B cell (primary cell): ENCODE measurements around the gene RECQL. TPM values are rescaled to one million over a fixed set of nuclear protein-coding genes. Genes with fewer than 3 reads are reported as not detected.

Source experiments
- ATAC-seq: fragments of 200-7000 bp; cut with Tn5 transposase; one replicate; pipeline ENCODE4 v1.10.0; 2021; ENCODE audit warnings: low read depth, mild to moderate bottlenecking, moderate number of reproducible peaks, moderate library complexity
- CTCF ChIA-PET: fragments of 350-600 bp; sonication (Branson Sonifier 250); formaldehyde crosslinking; loops from one replicate; lab custom pipeline; 2021; ENCODE audit warnings: antibody characterized with exemption, inconsistent platforms; lab: Charles Lee
- POLR2A ChIA-PET: fragments of 350-600 bp; sonication (Branson Sonifier 250); formaldehyde crosslinking; loops from one replicate; lab custom pipeline; 2021; ENCODE audit warnings: antibody characterized with exemption; lab: Charles Lee
- DNase-seq: peaks from one replicate; pipeline ENCODE4 v3.0.0; 2013
- H2AFZ ChIP-seq: 2 replicates; pipeline ENCODE4 v1.6.1; 2012; ENCODE audit warnings: mild to moderate bottlenecking, low read depth, low read length; ENCODE audit not compliant: insufficient read depth, poor library complexity, severe bottlenecking
- H3K27ac ChIP-seq, 2 donors: 1 replicate in 1 of 2; 2 replicates in 1 of 2; pipeline ENCODE4 v1.5.1; 2012 to 2013; ENCODE audit warnings: low read length in 2 of 2, mild to moderate bottlenecking in 2 of 2, moderate library complexity in 1 of 2
- H3K27me3 ChIP-seq, 4 experiments: fragments of 200-600 bp in 1 of 4; sonication (generic) in 1 of 4; replicated peaks in 1 of 4; 1 replicate in 2 of 4; 2 replicates in 2 of 4; pipeline versions ENCODE4 v1.6.1 to v1.7.0; 2013 to 2016; ENCODE audit warnings: low read length in 3 of 4, mild to moderate bottlenecking in 2 of 4, mixed read lengths in 1 of 4, moderate library complexity in 1 of 4; ENCODE audit not compliant: insufficient read depth in 4 of 4, control insufficient read depth in 3 of 4; ENCODE audit errors: control extremely low read depth in 1 of 4
- H3K36me3 ChIP-seq, 2 experiments: replicated peaks in 1 of 2; 1 replicate in 1 of 2; 2 replicates in 1 of 2; pipeline versions ENCODE4 v1.6.1 to v1.7.1; 2013; ENCODE audit warnings: low read length in 1 of 2; ENCODE audit not compliant: insufficient read depth in 2 of 2, control insufficient read depth in 1 of 2; ENCODE audit errors: control extremely low read depth in 1 of 2, extremely low read depth in 1 of 2
- H3K4me1 ChIP-seq, 2 donors: fragments of 200-600 bp in 1 of 2; sonication (generic) in 1 of 2; 1 replicate in 1 of 2; 2 replicates in 1 of 2; pipeline versions ENCODE4 v1.5.1 to v1.6.1; 2013 to 2017; ENCODE audit warnings: low read length in 2 of 2; ENCODE audit not compliant: control insufficient read depth in 2 of 2, insufficient read depth in 2 of 2
- H3K4me2 ChIP-seq: replicated peaks from 2 replicates; pipeline ENCODE3; 2012; ENCODE audit warnings: mild to moderate bottlenecking, low read depth, low read length; ENCODE audit not compliant: poor library complexity, severe bottlenecking
- H3K4me3 ChIP-seq, 5 experiments: fragments of 200-600 bp in 1 of 5; sonication (generic) in 1 of 5; 1 replicate in 3 of 5; 2 replicates in 2 of 5; pipeline versions ENCODE4 v1.5.1 to v1.7.0; 2011 to 2016; ENCODE audit warnings: low read length in 4 of 5, mild to moderate bottlenecking in 4 of 5, low read depth in 2 of 5, control low read depth in 1 of 5, moderate library complexity in 1 of 5; ENCODE audit not compliant: insufficient read depth in 1 of 5; ENCODE audit errors: control extremely low read depth in 1 of 5, extremely low read depth in 1 of 5
- H3K79me2 ChIP-seq: fragments of 200-600 bp; sonication (generic); one replicate; pipeline ENCODE4 v1.6.0; 2016; ENCODE audit warnings: low read length; ENCODE audit not compliant: control insufficient read depth, insufficient read depth
- H3K9ac ChIP-seq: fragments of 200-600 bp; sonication (generic); 2 replicates; pipeline ENCODE4 v1.6.1; 2017; ENCODE audit warnings: mild to moderate bottlenecking, low read length, moderate library complexity
- H3K9me3 ChIP-seq, 3 donors: one replicate each; pipeline versions ENCODE4 v1.6.1 to v1.7.1; 2013; ENCODE audit warnings: low read length in 2 of 3; ENCODE audit not compliant: control insufficient read depth in 2 of 3, insufficient read depth in 1 of 3; ENCODE audit errors: control extremely low read depth in 1 of 3
- H4K20me1 ChIP-seq: 2 replicates; pipeline ENCODE4 v1.6.0; 2012; ENCODE audit warnings: mild to moderate bottlenecking, low read length; ENCODE audit not compliant: insufficient read depth, control insufficient read depth, poor library complexity, severe bottlenecking
- H3K27ac Mint-ChIP-seq: one replicate; pipeline ENCODE4 v1.8.0; 2021; ENCODE audit warnings: mixed read lengths
- H3K27me3 Mint-ChIP-seq: one replicate; pipeline ENCODE4 v1.8.0; 2021; ENCODE audit warnings: mixed read lengths
- H3K4me1 Mint-ChIP-seq: one replicate; pipeline ENCODE4 v1.8.0; 2021; ENCODE audit warnings: mixed read lengths
- H3K4me3 Mint-ChIP-seq: one replicate; pipeline ENCODE4 v1.8.0; 2021; ENCODE audit warnings: mixed read lengths
- H3K9me3 Mint-ChIP-seq: one replicate; pipeline ENCODE4 v1.8.0; 2022; ENCODE audit warnings: mixed read lengths; ENCODE audit not compliant: insufficient read depth
- CTCF ChIP-seq: fragments of 200-600 bp; IDR thresholded peaks from one replicate; pipeline ENCODE4 v1.8.0; 2022; ENCODE audit warnings: antibody characterized with exemption, mild to moderate bottlenecking
- EZH2 ChIP-seq: IDR thresholded peaks from 2 replicates; pipeline ENCODE4 v1.6.1; 2012; ENCODE audit warnings: borderline replicate concordance, low read depth, mild to moderate bottlenecking, moderate library complexity, low read length; ENCODE audit not compliant: insufficient read depth, poor library complexity, severe bottlenecking
- WGBS: methylation state at CpG from one replicate; pipeline ENCODE4 v1.1.5; 2013; ENCODE audit warnings: missing lambda C conversion rate; ENCODE audit not compliant: insufficient coverage; 5-methylcytosine and 5-hydroxymethylcytosine counted together
- intact Hi-C: fragments of 100-400 bp; cut with micrococcal nuclease; formaldehyde crosslinking; loops from one replicate; pipeline ENCODE4 v1.10.0; 2022
- polyA plus RNA-seq: library from polyadenylated mRNA; depleted of rRNA; stranded (reverse); fragments of >200 nt; gene quantifications from 2 replicates; pipeline ENCODE4 v1.2.3, GENCODE V29; 2012
- total RNA-seq, 2 donors: library from RNA; stranded (reverse); fragments of 120-200 nt in 1 of 2; gene quantifications; 1 replicate in 1 of 2; 2 replicates in 1 of 2; pipeline versions ENCODE4 v1.2.3 to v1.2.4, GENCODE V29; 2013 to 2022

Gene RECQL
- total and polyA plus RNA-seq, 2 donors (not counting 1 experiment from before 2014, with no cell fraction given): 13.9 to 54.8 TPM

- no peak overlapping the region for H3K4me3 ChIP-seq
- no peak overlapping the region for H2AFZ ChIP-seq
- H4K20me1 ChIP-seq: no peaks in the 10 kb centered on the region
- no peak overlapping the region for H3K9ac ChIP-seq
- ATAC-seq (no peak), DNase-seq (no peak)
- no peaks in the 10 kb centered on the region for H3K27me3 ChIP-seq
- ChIA-PET CTCF (no interaction called here), POLR2A (no interaction called here)
- H3K36me3 ChIP-seq: no peaks in the 10 kb centered on the region
- WGBS: no CpG with 5 or more reads among the region's 1 CpG
- H3K4me2 ChIP-seq: no peak overlapping the region
- no peaks in the 10 kb centered on the region for H3K4me1 Mint-ChIP-seq
- no peaks in the 10 kb centered on the region for H3K9me3 ChIP-seq
- intact Hi-C loops: no loop called here
- H3K27ac ChIP-seq: no peak overlapping the region
- TF ChIP-seq CTCF (no peak), EZH2 (no peak)
- no peaks in the 10 kb centered on the region for H3K79me2 ChIP-seq
- H3K9me3 Mint-ChIP-seq: no peaks in the 10 kb centered on the region
- no peak overlapping the region for H3K4me3 Mint-ChIP-seq
- no peak overlapping the region for H3K27ac Mint-ChIP-seq
- H3K4me1 ChIP-seq: no peaks in the 10 kb centered on the region
- peaks cover 16% of the 10 kb centered on the region for H3K27me3 Mint-ChIP-seq
Measured at GRCh38 chr12:21547437-21547836, 46.0 kb upstream of the RECQL start.

GRCh38 chr12:21546716-21547115 lies 45.3 kb upstream of the RECQL start:
- no peak overlapping the region for H3K27ac Mint-ChIP-seq
- no peaks in the 10 kb centered on the region for H4K20me1 ChIP-seq
- no peaks in the 10 kb centered on the region for H3K36me3 ChIP-seq
- ATAC-seq (no peak), DNase-seq (no peak)
- ChIA-PET POLR2A (no interaction called here), CTCF (no interaction called here)
- no peak overlapping the region for H3K4me3 ChIP-seq
- no peaks in the 10 kb centered on the region for H3K9me3 ChIP-seq
- H3K4me3 Mint-ChIP-seq: no peak overlapping the region
- no peak overlapping the region for H3K4me2 ChIP-seq
- TF ChIP-seq EZH2 (no peak), CTCF (no peak)
- no peaks in the 10 kb centered on the region for H3K9me3 Mint-ChIP-seq
- H3K9ac ChIP-seq: no peak overlapping the region
- H3K4me1 ChIP-seq: no peaks in the 10 kb centered on the region
- no peaks in the 10 kb centered on the region for H3K4me1 Mint-ChIP-seq
- peaks cover 0 to 4% (median 0%) of the 10 kb centered on the region in 4 experiments for H3K27me3 ChIP-seq
- no peak overlapping the region for H2AFZ ChIP-seq
- H3K27me3 Mint-ChIP-seq: peaks cover 18% of the 10 kb centered on the region
- H3K27ac ChIP-seq: no peak overlapping the region
- WGBS: no CpG with 5 or more reads among the region's 1 CpG
- no peaks in the 10 kb centered on the region for H3K79me2 ChIP-seq
- intact Hi-C loops: no loop called here
